D721Med (cell line): ENCODE results near the gene IQCH.

ENCODE experiments used
- DNase-seq: peaks from one replicate; pipeline ENCODE4 v3.0.0; 2011; ENCODE audit warnings: low spot score; ENCODE audit not compliant: insufficient read length
- FAIRE-seq: peaks from 2 replicates; lab custom pipeline; 2011; peaks lifted over from hg19 to GRCh38; lab: Jason Lieb, UNC
- TF ChIP-seq, protein P1 (sequence below): IDR thresholded peaks from 2 replicates; pipeline ENCODE4 v1.5.1; 2012; ENCODE audit warnings: mild to moderate bottlenecking, control low read depth; ENCODE audit not compliant: insufficient read depth; ENCODE audit errors: missing control alignments

IQCH gene

DNA sequence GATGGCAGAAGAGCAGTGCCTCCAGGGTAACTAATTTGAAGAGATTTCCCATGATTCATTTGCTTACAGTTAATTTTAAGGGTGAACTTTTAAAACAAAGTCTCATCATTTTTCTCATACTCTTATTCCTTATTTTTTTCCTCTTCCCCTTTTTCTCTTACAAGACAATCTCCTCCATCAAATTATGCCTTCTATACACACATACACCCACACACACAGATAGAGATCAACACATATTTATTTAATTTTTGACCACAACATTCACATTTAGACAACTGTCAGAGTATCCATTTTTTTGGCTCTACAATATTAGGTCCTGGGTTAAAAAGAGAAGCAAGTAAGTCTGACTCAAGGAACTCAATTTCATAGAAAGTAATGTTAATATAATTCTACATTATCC, 37.7 kb upstream of the IQCH start:
- DNase-seq (no peak), FAIRE-seq (no peak)
- TF ChIP-seq, protein P1, sequence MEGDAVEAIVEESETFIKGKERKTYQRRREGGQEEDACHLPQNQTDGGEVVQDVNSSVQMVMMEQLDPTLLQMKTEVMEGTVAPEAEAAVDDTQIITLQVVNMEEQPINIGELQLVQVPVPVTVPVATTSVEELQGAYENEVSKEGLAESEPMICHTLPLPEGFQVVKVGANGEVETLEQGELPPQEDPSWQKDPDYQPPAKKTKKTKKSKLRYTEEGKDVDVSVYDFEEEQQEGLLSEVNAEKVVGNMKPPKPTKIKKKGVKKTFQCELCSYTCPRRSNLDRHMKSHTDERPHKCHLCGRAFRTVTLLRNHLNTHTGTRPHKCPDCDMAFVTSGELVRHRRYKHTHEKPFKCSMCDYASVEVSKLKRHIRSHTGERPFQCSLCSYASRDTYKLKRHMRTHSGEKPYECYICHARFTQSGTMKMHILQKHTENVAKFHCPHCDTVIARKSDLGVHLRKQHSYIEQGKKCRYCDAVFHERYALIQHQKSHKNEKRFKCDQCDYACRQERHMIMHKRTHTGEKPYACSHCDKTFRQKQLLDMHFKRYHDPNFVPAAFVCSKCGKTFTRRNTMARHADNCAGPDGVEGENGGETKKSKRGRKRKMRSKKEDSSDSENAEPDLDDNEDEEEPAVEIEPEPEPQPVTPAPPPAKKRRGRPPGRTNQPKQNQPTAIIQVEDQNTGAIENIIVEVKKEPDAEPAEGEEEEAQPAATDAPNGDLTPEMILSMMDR, result no peak

DNA sequence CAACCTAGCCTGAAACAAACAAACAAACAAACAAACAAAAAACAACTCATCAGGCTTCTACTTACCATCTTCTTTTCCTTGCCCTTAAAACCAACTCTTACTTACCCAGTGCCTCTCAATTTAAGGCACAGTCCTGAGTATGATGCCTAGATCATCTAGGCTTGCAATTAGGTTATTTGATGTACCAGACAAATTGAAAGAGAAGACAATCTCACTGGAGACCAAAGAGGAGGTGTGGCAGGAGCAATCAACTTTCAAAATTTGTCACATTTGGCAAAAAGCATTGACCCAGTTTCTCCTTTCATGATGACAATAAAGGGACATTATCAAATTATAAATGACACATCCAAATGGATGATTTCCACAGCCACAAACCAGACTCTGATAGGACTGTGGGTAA, 36.2 kb upstream of the IQCH start:
- TF ChIP-seq, protein P1, result no peak
- no peak for DNase-seq
- FAIRE-seq, result no peak

DNA sequence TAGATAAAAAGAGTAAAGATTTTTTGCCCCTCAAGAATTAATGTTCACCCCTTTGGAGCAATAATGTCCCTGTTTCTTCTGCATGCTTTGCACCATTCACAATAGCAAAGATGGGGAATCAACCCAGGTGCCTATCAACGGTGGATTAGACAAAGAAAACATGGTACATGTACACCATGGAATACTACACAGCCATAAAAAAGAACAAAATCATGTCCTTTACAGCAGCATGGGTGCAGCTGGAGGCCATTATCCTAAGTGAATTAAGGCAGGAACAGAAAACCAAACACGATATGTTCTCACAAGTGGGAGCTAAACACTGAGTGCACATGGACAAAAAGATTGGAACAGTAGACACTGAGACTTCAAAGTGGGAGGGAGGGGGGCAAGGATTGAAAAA, 35.3 kb upstream of the IQCH start:
- FAIRE-seq, result no peak
- TF ChIP-seq, protein P1, result no peak

DNA sequence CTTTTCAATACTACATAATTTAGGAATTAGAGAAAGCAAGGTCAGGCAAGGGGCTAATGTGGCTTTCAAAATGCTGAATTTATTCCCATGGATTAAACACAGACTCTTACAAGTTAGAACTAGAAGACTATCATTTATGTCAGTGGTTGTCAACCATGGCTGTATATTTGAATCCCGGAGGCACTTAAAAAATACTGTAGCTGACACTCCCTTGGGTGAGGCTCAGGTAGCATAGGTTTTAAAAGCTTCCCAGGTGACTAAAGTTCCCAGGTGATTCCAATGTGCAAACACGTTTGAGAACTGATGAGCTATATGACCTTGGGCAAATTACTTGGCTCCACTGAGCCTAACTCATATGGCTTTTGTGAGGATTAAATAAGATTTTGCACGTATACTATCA, 29.7 kb upstream of the IQCH start:
- TF ChIP-seq, protein P1, result no peak
- FAIRE-seq, result no peak
- DNase-seq, result no peak

More for the DNA sequence above, 35.3 kb upstream of the IQCH start:
- DNase-seq, result no peak

DNA sequence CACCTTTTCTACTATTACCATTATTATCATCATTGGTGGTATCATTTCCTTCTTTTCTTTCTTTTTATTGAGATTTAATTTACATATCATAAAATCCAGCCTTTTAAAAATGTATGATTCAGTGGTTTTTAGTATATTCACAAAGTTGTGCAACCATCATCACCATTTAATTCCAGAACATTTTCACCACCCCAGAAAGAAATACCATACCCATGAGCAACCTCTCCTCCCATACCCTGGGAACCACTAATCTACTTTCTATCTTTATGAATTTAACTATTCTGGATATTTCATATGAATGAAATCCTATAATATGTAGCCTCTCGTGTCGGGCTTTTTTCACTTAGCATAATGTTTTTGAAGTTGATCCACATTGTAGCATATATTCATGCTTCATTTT, 29.2 kb upstream of the IQCH start:
- no peak for FAIRE-seq
- TF ChIP-seq, protein P1, result no peak
- DNase-seq, result no peak

DNA sequence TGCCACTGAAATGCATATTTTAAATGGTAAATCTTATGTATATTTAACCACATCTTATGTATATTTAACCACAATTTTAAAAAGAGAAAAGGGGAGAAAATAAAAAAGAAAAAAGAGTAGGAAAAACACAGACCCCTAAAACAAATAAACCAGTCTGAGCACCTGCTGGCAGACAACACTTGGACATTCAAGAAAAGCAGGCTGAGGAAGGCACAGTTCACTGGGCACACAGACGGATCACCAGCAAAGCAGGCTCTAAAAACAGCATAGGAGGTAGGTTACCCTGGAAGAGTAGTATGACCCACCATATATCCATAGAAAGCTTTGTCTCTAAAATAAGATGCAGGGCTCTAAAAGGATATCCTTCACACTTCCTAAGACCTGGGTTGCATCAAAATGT, 27.2 kb upstream of the IQCH start:
- FAIRE-seq (no peak), DNase-seq (no peak)
- TF ChIP-seq, protein P1, result no peak

DNA sequence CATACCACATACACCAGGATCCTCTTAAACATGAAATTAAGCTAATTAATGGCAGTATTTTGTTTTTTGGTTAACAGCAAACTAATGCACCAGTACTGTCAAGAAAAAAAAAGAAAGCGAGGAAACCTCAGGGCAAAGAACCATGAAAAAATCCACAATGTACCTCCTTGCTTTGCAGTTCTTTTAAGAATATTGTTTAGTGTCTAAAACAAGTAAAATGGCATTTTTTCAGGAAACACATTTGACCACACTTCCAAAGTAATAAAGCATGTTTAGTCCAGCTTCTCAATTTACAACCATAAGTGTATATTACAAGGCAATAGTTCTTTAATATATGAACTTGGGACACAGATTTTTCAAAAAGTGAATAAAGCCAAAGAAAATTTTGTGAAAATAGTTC, 26.7 kb upstream of the IQCH start:
- FAIRE-seq, result no peak
- DNase-seq, result no peak
- TF ChIP-seq, protein P1, result no peak
